IMR-90 (cell line): ENCODE data around the gene PRSS33.

Source experiments
- POLR2A ChIP-seq: IDR thresholded peaks from 2 replicates; pipeline ENCODE4 v1.6.1; 2012; ENCODE audit warnings: mild to moderate bottlenecking, low read depth, low read length
- TF ChIP-seq, protein P1 (sequence below): conservative IDR thresholded peaks from 2 replicates; pipeline ENCODE4 v1.5.1; 2012; ENCODE audit warnings: mild to moderate bottlenecking, low read depth, low read length, improper control_type of control experiment

DNA sequence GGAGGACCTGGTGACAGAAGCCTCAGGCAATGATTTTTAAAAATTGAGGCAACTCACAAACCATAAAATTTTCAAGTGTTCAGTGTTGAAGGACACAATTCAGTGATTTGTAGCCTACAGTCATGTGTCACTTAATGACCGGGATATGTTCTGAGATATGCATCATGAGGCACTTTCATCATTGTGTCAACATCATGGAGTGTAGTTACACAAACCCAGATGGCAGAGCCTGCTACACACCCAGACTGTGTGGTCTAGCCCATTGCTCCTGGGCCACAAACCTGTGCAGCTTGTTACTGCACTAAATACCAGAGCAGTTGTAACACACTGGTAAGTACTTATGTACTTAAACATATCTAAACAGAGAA, 12.5 kb upstream of the PRSS33 start:
- TF ChIP-seq, protein P1, sequence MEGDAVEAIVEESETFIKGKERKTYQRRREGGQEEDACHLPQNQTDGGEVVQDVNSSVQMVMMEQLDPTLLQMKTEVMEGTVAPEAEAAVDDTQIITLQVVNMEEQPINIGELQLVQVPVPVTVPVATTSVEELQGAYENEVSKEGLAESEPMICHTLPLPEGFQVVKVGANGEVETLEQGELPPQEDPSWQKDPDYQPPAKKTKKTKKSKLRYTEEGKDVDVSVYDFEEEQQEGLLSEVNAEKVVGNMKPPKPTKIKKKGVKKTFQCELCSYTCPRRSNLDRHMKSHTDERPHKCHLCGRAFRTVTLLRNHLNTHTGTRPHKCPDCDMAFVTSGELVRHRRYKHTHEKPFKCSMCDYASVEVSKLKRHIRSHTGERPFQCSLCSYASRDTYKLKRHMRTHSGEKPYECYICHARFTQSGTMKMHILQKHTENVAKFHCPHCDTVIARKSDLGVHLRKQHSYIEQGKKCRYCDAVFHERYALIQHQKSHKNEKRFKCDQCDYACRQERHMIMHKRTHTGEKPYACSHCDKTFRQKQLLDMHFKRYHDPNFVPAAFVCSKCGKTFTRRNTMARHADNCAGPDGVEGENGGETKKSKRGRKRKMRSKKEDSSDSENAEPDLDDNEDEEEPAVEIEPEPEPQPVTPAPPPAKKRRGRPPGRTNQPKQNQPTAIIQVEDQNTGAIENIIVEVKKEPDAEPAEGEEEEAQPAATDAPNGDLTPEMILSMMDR = no peak
- TF ChIP-seq POLR2A = no peak
